K562 (cell line): Measurements from ENCODE around the gene MVD. TPM values are rescaled to one million over a fixed set of nuclear protein-coding genes. Genes with fewer than 3 reads are reported as not detected.

Source experiments
- CBFA2T2 ChIP-seq: fragments of 450-650 bp; conservative IDR thresholded peaks from 2 replicates; pipeline ENCODE4 v1.6.1; 2017; ENCODE audit warnings: mild to moderate bottlenecking
- CEBPG ChIP-seq, 3 experiments: fragments of 200-800 bp in 1 of 3; sonication (Bioruptor generic) in 1 of 3; sonication (generic) in 1 of 3; formaldehyde crosslinking in 1 of 3; IDR thresholded peaks in 2 of 3; conservative IDR thresholded peaks in 1 of 3; 2 replicates each; pipeline versions ENCODE4 v1.6.1 to v1.8.0; 2016 to 2022; ENCODE audit warnings: missing compliant biosample characterization in 2 of 3, missing genetic modification characterization in 2 of 3, mild to moderate bottlenecking in 1 of 3, missing genetic modification reagents in 1 of 3
- MYC ChIP-seq, 2 experiments: fragments of 250-450 bp in 1 of 2; sonication (Bioruptor Pico) in 1 of 2; IDR thresholded peaks; 2 replicates each; pipeline versions ENCODE4 v1.5.1 to v1.6.1; 2012 to 2021; ENCODE audit warnings: low read depth in 2 of 2, borderline replicate concordance in 1 of 2, improper control_type of control experiment in 1 of 2, low read length in 1 of 2, mild to moderate bottlenecking in 1 of 2, moderate library complexity in 1 of 2
- PHTF2 ChIP-seq: fragments of 250-450 bp; sonication (Bioruptor Pico); IDR thresholded peaks from 2 replicates; pipeline ENCODE4 v1.5.0; 2021; ENCODE audit warnings: mild to moderate bottlenecking
- RAD21 ChIP-seq, 2 experiments: fragments of 250-450 bp in 1 of 2; fragments of 450-650 bp in 1 of 2; sonication (Bioruptor Pico) in 1 of 2; formaldehyde crosslinking in 1 of 2; IDR thresholded peaks in 1 of 2; conservative IDR thresholded peaks in 1 of 2; 2 replicates each; pipeline versions ENCODE4 v1.4.0 to v1.8.0; 2020 to 2022; ENCODE audit warnings: mild to moderate bottlenecking in 2 of 2, moderate library complexity in 1 of 2
- ZNF384 ChIP-seq: IDR thresholded peaks from 2 replicates; pipeline ENCODE4 v1.6.1; 2012; ENCODE audit warnings: low read depth, low read length, improper control_type of control experiment
- ZNF592 ChIP-seq: fragments of 450-650 bp; IDR thresholded peaks from 2 replicates; pipeline ENCODE4 v1.6.1; 2017; ENCODE audit warnings: antibody characterized with exemption, mild to moderate bottlenecking
- polyA plus RNA-seq, 8 experiments: library from polyadenylated mRNA; depleted of rRNA in 4 of 8; stranded (reverse) in 5 of 8; unstranded in 3 of 8; fragments of >200 nt; fragmentation: Nextera tagmentation in 2 of 8; fragmentation: Illumina TruSeq in 1 of 8; extraction: Ambion mirVana in 2 of 8; extraction: Trizol in 1 of 8; gene quantifications; 2 replicates each; pipeline versions ENCODE4 v1.2.1 to v1.2.3, GENCODE V29; 2011 to 2014; ENCODE audit warnings: inconsistent platforms in 1 of 8, missing spikeins in 1 of 8
- total RNA-seq, 7 experiments: library from RNA; depleted of rRNA in 6 of 7; stranded (reverse); fragments of >200 nt in 6 of 7; fragmentation: Illumina TruSeq in 2 of 7; extraction: Trizol in 2 of 7; gene quantifications; 2 replicates each; pipeline versions ENCODE4 v1.2.1 to v1.2.3, GENCODE V29; 2011 to 2021; ENCODE audit warnings: low replicate concordance in 1 of 7
- TF ChIP-seq, protein P1 (sequence below), 3 experiments: fragments of 200-800 bp in 1 of 3; fragments of 250-450 bp in 1 of 3; fragments of 450-650 bp in 1 of 3; sonication (Bioruptor Pico) in 1 of 3; sonication (Bioruptor generic) in 1 of 3; formaldehyde crosslinking in 1 of 3; IDR thresholded peaks; 2 replicates each; pipeline versions ENCODE4 v1.6.1 to v1.8.0; 2016 to 2022; ENCODE audit warnings: mild to moderate bottlenecking in 2 of 3, missing genetic modification characterization in 2 of 3, missing compliant biosample characterization in 1 of 3, moderate library complexity in 1 of 3
- TF ChIP-seq, protein P2 (sequence below): fragments of 450-650 bp; IDR thresholded peaks from 2 replicates; pipeline ENCODE4 v1.6.1; 2018; ENCODE audit not compliant: partially characterized antibody

The MVD gene
- total and polyA plus RNA-seq, 9 of the 15 experiments (the other 6 are each of a cell fraction or from before 2014, with no cell fraction given): 12.2 to 141 (median 45.3) TPM

DNA sequence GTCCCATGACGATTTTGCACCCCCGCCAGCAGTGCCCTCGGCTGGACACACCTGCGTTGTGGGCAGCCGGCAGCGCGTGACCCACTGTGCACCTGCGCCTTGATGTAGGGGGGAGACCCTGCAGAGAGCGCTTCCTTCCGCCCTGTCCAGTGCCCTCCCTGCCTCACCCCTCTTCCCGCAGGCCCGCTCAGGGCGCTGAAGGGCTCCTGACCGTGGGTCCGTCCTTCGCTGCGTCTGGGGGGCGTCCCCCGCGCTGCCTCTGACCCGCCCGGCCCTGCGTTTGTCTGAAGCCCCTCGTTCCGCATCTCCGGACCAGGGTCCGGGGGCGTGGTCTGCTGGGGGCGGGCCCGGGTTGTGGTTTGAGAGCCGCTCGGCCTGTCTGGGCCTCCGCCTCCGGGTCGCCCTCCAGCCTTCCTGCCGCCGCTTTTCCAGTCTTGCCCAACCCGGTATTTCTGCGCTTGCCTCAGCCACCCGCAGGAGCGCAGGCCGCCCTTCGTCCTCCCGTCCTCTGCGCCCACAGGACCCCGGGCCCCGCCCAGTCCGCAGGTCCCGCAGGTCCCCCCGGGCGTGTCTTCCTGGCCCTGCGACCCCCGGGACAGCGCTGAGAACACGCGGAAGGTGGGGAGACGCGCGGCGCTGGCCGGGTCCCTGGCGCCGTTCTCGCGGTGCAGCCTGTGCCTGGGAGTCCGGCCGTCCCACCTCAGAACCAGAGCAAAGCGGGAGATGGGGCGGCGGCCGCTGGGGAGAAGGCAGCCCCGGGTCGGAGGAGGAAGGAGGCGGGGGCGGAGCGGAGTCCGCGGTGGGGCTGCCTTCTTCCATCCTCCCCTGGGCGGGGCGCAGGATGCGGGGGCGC is 28.5 kb downstream of the MVD start (continued):
- TF ChIP-seq ZNF592 (no peak), PHTF2 (CRISPR knock-in tag) (no peak), CEBPG (CRISPR knock-in tag; IDR thresholded peaks at IDR 0.05) (peak; percentile 87), CEBPG (tag; conservative IDR thresholded peaks at IDR 0.05 in 1 of 2, IDR thresholded peaks at IDR 0.05 in 1 of 2) (peak; percentile 11 to 64; a peak in 1 of 4 replicates), RAD21 (CRISPR knock-in tag; conservative IDR thresholded peaks at IDR 0.05 in 1 of 2, IDR thresholded peaks at IDR 0.05 in 1 of 2) (no peak), ZNF384 (no peak), CBFA2T2 (no peak), MYC (IDR thresholded peaks at IDR 0.05; ENCODE audit: low read depth, low read length) (no peak), MYC (CRISPR knock-in tag; IDR thresholded peaks at IDR 0.05; ENCODE audit: borderline replicate concordance, low read depth) (no peak)
- TF ChIP-seq, protein P1, sequence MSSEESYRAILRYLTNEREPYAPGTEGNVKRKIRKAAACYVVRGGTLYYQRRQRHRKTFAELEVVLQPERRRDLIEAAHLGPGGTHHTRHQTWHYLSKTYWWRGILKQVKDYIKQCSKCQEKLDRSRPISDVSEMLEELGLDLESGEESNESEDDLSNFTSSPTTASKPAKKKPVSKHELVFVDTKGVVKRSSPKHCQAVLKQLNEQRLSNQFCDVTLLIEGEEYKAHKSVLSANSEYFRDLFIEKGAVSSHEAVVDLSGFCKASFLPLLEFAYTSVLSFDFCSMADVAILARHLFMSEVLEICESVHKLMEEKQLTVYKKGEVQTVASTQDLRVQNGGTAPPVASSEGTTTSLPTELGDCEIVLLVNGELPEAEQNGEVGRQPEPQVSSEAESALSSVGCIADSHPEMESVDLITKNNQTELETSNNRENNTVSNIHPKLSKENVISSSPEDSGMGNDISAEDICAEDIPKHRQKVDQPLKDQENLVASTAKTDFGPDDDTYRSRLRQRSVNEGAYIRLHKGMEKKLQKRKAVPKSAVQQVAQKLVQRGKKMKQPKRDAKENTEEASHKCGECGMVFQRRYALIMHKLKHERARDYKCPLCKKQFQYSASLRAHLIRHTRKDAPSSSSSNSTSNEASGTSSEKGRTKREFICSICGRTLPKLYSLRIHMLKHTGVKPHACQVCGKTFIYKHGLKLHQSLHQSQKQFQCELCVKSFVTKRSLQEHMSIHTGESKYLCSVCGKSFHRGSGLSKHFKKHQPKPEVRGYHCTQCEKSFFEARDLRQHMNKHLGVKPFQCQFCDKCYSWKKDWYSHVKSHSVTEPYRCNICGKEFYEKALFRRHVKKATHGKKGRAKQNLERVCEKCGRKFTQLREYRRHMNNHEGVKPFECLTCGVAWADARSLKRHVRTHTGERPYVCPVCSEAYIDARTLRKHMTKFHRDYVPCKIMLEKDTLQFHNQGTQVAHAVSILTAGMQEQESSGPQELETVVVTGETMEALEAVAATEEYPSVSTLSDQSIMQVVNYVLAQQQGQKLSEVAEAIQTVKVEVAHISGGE (CRISPR knock-in tag; IDR thresholded peaks at IDR 0.05): no peak
- TF ChIP-seq, protein P2, sequence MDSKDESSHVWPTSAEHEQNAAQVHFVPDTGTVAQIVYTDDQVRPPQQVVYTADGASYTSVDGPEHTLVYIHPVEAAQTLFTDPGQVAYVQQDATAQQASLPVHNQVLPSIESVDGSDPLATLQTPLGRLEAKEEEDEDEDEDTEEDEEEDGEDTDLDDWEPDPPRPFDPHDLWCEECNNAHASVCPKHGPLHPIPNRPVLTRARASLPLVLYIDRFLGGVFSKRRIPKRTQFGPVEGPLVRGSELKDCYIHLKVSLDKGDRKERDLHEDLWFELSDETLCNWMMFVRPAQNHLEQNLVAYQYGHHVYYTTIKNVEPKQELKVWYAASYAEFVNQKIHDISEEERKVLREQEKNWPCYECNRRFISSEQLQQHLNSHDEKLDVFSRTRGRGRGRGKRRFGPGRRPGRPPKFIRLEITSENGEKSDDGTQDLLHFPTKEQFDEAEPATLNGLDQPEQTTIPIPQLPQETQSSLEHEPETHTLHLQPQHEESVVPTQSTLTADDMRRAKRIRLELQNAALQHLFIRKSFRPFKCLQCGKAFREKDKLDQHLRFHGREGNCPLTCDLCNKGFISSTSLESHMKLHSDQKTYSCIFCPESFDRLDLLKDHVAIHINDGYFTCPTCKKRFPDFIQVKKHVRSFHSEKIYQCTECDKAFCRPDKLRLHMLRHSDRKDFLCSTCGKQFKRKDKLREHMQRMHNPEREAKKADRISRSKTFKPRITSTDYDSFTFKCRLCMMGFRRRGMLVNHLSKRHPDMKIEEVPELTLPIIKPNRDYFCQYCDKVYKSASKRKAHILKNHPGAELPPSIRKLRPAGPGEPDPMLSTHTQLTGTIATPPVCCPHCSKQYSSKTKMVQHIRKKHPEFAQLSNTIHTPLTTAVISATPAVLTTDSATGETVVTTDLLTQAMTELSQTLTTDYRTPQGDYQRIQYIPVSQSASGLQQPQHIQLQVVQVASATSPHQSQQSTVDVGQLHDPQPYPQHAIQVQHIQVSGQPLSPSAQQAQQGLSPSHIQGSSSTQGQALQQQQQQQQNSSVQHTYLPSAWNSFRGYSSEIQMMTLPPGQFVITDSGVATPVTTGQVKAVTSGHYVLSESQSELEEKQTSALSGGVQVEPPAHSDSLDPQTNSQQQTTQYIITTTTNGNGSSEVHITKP: no peak
